Right ventricle myocardium superior (tissue), 1 donor: ENCODE measurements around the gene ANXA8. TPM values are rescaled to one million over a fixed set of nuclear protein-coding genes. Genes with fewer than 3 reads are reported as not detected.
"Not testable (repeated sequence)": the region's sequence is repeated elsewhere in the genome, so short reads cannot be mapped to it uniquely, and the experiment has no call there.

ENCODE experiments used
- ATAC-seq: fragments of 200-7000 bp; cut with Tn5 transposase; one replicate; pipeline ENCODE4 v1.9.1; 2020; ENCODE audit warnings: mild to moderate bottlenecking; ENCODE audit not compliant: poor library complexity
- DNase-seq: peaks from one replicate; pipeline ENCODE4 v3.0.0-alpha.2; 2020
- intact Hi-C: fragments of 100-400 bp; cut with DNase I; formaldehyde crosslinking; loops from one replicate; pipeline ENCODE4 v1.11.2; 2022
- long read RNA-seq: library from polyadenylated mRNA; unstranded; transcript quantifications from one replicate; pipeline ENCODE4 v2.0.0, GENCODE V29; 2021
- total RNA-seq: library from RNA; stranded (reverse); fragmentation: NEBNext Ultra II Directional; extraction: Animal tissue kit (Norgen Biotek cat#: 25700); gene quantifications from one replicate; pipeline ENCODE4 v1.2.1, GENCODE V29; 2021
- donor health status: DM: no; HTN: yes; CAD: no; lungs with severe emphysema.

The ANXA8 gene, protein sequence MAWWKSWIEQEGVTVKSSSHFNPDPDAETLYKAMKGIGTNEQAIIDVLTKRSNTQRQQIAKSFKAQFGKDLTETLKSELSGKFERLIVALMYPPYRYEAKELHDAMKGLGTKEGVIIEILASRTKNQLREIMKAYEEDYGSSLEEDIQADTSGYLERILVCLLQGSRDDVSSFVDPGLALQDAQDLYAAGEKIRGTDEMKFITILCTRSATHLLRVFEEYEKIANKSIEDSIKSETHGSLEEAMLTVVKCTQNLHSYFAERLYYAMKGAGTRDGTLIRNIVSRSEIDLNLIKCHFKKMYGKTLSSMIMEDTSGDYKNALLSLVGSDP
- 0.24 TPM for total RNA-seq
- long read RNA-seq = 0 reads

DNA sequence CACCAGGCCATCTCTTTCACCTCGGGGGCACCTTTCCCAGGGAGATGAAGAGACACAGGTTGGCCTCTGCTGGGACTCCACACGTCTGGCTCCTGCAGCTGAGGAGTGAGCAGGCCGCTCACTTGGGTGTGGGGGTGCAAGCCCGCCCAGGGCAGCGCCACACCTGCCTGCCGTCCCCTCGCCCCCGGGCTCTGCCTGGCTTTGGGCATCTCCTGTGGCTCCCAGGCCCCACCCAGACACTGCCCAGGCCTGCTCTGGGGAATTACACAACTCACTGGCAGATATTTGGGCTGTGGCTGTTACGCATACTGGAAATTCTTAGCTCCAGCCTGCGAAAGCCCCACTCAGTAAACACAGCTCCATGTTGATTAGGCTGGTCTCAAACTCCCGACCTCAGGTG is at the start of gene ANXA8:
Gene ANXA8 (minus strand): TSS at position 193 of the 400 bp plus-strand sequence. CDS start 182 bp downstream, at position 11.
- peak; percentile 28 for ATAC-seq
- not testable (repeated sequence) for DNase-seq

DNA sequence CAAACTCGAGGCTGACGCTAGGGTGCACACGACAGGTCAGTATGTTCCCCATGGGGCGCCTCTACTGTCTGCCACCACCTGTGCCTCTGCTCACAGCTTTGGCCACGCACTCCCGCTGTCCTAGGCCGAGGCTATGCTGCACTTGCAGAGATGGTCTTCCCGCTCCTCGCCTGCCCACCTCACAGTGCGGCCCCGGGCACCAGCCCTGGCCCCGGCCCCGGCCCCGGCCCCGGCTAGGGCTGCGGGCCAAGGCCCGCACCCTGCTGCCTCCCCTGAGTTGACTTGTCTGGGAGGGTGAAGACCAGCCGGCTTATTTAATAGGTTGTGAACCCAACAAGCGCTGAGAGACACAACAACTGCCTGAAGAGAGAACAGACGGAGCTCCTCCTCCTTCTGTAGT is 39.6 kb upstream of the ANXA8 start, which contains the start of gene AGAP9:
Gene AGAP9 (minus strand): TSS at position 164 of the 400 bp plus-strand sequence. CDS start 112 bp downstream, at position 52.
- intact Hi-C loops, ATAC-seq, DNase-seq: not testable (repeated sequence)

More for the DNA sequence above, at the start of gene ANXA8:
- intact Hi-C loops = not testable (repeated sequence)

DNA sequence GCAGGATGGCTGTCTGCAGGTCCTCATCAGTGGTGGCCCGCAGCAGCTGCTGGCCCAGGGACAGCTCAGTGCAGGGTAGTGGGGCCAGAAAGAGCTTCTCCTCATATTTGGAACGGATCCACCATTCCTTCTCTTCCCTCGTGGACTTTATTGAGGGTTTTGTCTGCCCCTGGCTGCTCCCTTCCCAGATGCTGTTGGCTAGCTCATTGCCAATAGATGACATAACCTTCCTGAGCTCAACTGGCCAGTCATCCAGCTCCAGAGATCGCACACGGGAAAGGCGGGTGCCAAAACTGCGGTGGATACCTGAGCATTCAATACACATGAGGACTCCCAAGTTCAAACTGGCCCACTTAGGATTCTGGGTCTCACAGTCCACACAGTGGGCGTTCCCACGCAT is 18.4 kb upstream of the ANXA8 start:
- DNase-seq, intact Hi-C loops, ATAC-seq: not testable (repeated sequence)

DNA sequence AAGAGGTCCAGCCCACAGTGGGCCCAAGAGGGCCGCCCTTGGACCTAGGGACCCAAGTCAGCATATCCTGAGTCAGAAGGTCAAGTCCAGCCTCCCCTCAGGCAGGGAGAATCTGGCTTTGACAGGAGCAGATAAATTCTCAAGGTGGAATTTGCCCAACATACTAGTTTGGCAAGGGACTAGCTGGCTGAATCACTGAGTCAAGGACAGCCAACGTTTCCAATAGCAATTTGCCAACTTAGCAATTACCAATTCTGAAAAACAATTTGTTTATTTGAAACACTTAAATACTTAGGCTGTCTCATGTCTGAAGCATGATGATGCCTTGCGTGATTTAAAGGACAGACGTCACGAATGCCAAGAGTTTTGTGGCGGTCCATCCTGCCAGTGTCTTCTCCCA is 10.3 kb upstream of the ANXA8 start:
- ATAC-seq, intact Hi-C loops, DNase-seq: not testable (repeated sequence)

DNA sequence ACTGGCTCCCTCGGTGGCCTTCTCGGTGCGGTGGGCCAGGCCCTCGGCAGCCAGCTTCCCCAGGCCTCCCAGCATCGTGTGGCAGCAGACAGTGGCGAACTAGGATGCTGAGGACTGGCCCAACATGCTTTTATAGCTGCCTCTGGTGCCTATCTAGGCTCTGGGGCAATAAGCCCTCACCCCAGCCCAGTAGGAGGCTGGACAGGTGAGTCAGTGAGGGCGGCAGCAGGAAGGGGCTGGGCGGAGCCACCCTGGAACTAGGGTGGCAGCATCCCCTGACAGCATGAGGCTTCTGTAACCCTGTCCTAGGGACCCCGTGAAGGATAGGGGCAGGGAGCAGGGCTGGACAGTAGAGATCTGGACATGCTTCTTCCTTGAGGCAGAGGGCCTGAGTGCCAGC is 7.7 kb upstream of the ANXA8 start, which contains the start of gene FAM25G:
Gene FAM25G (minus strand): TSS at position 101 of the 400 bp plus-strand sequence. CDS start 26 bp downstream, at position 75.
- DNase-seq, ATAC-seq, intact Hi-C loops: not testable (repeated sequence)

DNA sequence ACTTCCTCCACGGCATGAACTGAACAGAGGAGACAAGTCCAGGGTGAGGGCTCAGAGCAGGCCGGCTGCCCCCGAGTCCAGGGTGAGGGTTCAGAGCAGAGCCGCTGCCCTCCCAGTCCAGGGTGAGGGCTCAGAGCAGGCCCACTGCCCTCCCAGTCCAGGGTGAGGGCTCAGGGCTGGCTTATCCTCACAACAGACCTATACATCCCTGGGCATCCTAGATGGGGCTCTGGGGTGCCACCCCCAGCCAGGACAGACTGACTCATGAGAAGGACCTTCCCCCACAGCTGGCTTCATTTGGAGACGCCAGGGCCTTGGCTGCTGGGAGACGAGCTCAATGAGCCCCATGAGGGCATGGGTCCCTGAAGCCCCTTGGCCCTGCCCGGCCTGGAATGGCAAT is 5.7 kb upstream of the ANXA8 start:
- ATAC-seq, intact Hi-C loops, DNase-seq: not testable (repeated sequence)

DNA sequence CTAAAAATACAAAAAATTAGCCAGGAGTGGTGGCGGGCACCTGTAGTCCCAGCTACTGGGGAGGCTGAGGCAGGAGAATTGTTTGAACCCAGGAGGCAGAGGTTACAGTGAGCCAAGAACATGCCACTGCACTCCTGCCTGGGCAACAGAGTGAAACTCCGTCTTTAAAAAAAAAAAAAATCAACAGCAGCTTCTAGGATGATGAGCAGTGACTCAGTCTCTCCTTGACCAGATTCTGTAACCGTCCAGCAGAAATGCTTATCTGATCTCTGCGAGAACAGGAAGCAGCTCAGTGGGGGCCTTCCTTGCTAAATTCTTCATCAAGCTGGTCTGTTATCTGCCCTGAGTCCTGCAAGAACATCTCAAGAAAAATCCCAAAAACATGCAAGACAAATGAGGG is 2.0 kb upstream of the ANXA8 start:
- intact Hi-C loops, DNase-seq, ATAC-seq: not testable (repeated sequence)

DNA sequence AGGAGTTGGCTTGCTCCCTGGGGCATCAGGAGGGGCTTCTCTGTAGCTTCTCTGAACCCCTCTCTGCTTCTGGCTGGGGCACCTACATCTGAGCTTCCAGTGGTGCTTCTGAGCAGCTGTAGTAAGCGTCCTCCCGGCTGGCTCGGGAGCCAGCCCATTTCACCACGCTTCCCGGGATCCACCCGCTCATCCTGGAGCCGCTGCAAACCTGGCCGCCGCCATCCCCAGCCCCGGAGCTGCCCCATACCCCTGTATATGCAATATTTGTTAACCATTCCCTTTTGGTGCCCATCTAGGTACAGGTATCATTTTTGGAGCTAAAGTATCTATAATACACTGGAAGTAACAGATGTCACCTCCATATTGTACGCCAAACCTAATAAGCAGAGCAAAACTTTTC is 871 bp upstream of the ANXA8 start:
- intact Hi-C loops, ATAC-seq, DNase-seq: not testable (repeated sequence)

DNA sequence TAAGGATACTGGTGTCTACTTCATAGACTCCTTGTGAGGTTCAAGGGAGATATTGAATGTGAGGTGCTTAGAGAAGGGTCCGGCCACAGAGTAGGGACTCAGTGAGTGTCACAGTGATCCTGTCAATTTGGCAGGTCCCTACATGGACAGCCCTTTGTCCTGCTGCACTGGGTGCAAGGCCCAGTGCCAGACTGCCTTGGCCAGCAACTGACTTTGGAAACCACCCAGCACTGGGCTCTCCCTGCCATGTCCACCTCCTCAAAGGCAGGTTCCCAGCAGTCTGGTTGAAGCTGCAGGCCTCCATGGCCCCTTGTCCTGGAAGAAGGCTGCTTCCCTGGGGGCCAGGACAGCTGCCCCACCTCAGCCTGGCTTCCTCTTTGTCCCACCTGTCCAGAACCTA is 1.5 kb downstream of the ANXA8 start:
- DNase-seq, intact Hi-C loops: not testable (repeated sequence)
- peak; percentile 89 for ATAC-seq

DNA sequence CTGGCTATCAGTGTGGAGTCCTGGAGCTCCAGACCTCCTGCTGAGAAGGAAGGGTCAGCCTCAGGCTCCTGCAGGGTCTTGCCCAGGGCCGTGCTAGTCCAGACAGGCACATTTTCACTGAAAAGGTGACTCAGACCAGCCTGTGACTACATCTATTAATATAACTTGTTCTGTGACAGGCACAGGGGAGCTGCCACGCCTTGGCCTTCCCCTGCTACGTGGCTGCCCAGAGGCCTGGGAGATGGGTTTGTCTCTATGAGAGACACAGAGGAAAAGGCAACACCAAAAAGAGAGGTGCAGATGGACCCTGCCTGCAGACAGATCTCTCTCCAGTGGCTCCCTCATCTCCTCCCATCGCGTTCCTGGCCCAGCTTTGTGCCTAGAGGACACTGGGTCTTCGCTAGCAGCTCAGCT is 2.1 kb downstream of the ANXA8 start:
- intact Hi-C loops, DNase-seq: not testable (repeated sequence)
- ATAC-seq = peak; percentile 40

DNA sequence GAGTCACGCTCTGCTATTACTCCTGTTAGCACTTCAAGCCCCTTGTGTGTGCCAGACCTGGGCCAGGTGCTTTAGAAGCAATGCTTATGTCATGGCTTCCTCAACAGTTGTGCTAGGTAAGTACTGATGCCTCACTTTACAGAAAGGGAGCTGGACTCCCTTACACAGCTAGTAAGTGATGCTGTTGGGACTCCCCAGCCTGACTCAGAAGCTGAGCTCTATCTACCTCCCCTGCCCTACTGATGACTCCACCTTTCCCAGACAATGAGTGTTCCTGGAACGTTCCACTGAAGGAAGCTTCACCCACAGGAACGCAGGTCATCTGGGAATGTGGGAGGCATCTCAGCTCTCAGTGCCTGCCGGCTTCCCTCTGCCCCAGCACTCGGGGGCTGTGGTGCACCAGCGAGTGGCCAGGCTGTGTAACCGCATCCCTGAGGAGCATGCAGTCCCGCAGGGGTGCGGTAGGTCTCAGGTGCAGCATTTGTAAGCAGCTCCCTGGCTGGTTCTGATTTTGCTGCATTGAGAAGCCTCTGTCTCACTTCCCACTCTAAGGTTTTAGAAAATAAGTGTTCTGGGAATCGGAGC is 2.6 kb downstream of the ANXA8 start:
- DNase-seq = peak; percentile 6
- intact Hi-C loops, ATAC-seq: not testable (repeated sequence)

DNA sequence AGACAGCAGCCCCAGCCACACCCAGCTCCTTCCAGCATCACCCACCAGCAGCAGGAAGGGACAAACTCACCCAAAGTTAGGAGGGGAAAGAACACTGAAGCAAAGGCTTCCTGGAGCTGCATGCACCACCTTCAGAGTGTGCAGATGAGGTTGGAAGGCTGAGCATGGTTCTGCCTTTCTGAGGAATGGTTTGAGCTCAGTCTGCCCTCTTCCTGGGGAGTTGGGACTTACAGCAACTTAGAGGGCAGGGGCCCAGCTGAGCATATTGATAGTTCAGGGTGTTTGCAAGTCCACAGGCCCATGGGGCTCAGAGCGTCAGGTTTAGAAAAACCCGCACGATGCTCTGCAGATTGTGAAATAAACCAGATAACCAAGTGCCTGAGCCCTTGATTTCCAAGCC is 3.8 kb downstream of the ANXA8 start:
- DNase-seq, intact Hi-C loops: not testable (repeated sequence)
- peak; percentile 28 for ATAC-seq

DNA sequence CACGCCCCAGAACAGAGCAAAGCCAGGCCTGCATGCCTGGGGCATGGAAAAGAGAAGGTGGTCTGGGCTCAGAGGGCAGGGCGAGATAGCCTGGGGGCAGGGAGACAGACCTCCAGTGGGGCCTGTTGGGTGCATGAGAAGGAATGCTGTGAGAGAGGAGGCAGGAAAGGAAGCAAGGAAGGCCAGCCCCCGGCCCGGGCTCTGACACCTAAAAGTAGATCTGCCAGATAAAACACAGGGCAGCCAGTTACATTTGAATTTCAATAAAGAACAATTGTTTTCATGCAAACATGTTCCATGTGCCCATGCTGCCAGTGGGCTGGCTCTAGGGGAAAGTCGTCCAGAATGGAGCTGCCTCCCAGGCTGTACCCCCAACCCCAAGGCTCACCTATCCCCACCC is 5.8 kb downstream of the ANXA8 start:
- ATAC-seq, intact Hi-C loops: not testable (repeated sequence)
- peak; percentile 14 for DNase-seq

DNA sequence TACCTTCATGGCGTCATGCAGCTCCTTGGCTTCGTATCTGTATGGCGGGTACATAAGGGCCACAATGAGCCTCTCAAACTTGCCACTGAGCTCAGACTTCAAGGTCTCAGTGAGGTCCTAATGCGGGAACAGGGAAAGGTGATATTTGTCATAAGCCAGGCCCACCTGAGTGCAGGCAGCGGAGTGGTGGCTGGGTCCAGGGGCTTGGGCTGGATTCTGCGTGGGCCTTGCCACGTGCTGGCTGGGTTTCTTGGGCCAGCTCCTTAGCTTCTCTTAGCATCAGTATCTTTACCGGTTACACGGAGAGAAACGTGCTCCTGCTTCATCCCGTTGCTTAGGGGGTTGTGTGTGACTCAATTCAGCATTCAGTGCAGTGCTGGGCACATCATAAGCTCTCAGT is 6.8 kb downstream of the ANXA8 start:
- ATAC-seq, intact Hi-C loops: not testable (repeated sequence)
- DNase-seq = peak; percentile 23

DNA sequence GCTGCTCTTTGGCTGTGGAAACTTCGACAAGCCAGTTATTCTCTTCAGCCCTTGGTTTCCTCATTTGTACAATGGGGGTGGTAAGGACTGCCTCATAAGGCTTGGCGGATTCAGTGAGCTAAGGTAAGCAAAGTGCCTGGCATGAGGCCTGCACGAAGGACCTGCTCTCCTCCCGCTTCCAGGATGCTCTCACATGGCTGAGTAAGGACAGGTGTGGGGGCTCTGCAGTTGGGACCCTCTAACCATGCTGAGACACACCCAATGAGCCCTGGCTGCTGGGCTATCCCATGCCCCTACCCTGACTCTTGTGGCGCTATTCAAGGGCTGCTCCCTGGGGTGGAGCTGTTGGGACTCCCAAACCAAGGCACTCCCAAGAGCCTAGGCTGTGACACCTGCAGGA is 8.8 kb downstream of the ANXA8 start:
- intact Hi-C loops, ATAC-seq: not testable (repeated sequence)
- DNase-seq = peak; percentile 22

DNA sequence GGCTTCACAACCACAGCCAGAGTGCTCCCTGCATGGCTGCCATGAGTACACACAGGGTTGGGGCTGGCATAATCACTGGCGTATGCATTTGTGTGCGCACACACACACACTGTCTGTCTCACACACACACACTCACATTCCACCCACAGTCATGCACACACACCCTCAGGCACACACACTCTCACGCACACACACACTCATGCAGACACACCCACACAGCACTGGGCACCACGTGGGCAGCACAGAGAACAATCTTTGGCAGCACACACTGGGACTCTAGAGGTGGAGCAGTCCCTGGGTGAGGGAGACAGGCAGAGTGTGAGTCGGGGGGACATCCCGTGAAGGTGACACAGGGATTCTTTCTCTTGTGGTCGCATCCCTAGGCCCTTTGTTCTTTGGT is 10.4 kb downstream of the ANXA8 start:
- DNase-seq, intact Hi-C loops, ATAC-seq: not testable (repeated sequence)

DNA sequence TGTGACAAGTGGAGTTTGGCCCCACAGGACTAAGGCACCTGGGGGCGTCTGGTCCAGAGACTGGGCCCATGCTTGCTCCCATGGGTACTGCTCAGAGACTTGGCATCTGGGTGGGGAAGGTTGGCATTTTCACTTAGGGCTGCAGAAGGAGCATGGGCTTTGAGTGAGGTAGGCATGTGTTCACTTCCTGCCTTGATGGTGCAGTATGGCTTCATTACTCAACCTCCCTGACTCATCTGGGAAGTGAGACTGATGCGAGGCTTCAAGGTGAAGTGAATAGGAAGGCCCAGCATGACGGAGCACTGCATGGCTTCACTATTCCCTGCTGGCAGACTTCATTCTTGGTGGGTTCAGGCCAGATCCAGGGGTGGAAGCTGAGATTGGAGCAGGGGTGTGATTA is 11.3 kb downstream of the ANXA8 start:
- ATAC-seq, DNase-seq, intact Hi-C loops: not testable (repeated sequence)

DNA sequence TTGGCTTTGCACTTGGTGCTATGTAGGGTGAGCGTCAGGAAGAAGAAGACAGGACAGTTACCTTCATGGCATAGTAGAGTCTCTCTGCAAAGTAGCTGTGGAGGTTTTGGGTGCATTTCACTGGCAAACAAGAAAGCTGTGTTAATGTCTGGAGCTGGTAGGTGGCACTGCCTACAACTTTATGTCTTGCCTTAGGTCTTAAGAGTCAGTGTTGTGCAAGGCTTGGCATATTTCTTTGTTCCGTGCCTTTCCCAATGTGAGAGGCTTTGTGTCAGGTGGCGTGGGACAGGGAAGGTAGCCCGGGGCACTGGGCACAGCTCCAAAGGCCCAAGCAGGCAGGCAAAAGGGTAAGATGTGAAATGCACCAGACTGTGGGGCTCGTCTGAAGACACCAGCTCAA is 11.8 kb downstream of the ANXA8 start:
- DNase-seq, intact Hi-C loops: not testable (repeated sequence)
- peak; percentile 23 for ATAC-seq

DNA sequence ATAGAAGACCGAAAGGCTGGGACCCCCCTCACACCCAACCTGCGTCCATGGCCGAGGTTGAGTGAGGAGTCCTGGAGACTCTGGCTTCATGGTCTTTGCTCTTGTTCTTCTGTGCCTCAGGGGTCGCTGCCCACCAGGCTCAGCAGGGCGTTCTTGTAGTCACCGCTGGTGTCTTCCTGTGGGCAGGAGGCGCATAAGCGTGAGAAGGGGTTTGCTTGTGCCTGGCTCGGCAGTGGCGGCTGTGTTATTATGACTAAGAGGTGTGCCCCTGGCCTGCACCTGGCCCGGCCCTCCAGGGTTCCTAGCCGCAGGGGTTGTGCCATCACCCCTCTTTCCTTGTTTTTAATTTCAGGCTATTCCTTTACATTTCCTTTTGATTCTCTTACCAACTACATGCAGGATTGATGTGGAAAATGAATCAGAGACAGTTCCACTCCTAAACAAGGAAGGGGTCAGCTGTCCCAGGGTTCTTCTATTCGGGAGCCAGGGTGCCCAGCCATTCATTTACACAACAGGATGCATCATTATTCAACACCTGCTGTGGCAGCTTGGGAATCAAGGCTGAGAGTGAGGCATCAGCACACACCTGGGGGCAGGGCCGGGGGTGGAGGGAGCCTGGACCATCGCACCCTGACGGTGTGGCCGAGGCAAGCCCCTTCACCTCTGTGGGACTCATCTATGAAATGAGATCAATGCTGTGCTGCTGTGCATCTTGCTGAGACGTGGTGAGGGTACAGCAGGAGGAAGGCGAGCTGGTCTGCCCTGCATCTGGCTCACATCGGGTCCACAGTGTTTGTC is 15.0 kb downstream of the ANXA8 start:
- intact Hi-C loops, DNase-seq, ATAC-seq: not testable (repeated sequence)
